ENCODE data around the gene NADSYN1.

NADSYN1 gene

GRCh38 chr11:71426413-71426812 is 26.6 kb upstream of the NADSYN1 start:
- no peaks in the 10 kb centered on the region for H3K27me3 Mint-ChIP-seq
- peaks cover 15% of the 10 kb centered on the region for H3K4me1 Mint-ChIP-seq (ENCODE audit: low read depth)
- DNase-seq, result no peak
- no peaks in the 10 kb centered on the region for H3K9me3 Mint-ChIP-seq
- peak overlapping the region; percentile 26 for H3K27ac Mint-ChIP-seq
- H3K4me3 Mint-ChIP-seq, result no peak overlapping the region
- no peaks in the 10 kb centered on the region for H3K36me3 Mint-ChIP-seq (ENCODE audit: low read depth)

- Mint-ChIP-seq H3K9me3 (no peaks in the 10 kb centered on the region), H3K27ac (no peak overlapping the region), H3K4me1 (ENCODE audit: low read depth) (peaks cover 15% of the 10 kb centered on the region), H3K4me3 (no peak overlapping the region), H3K36me3 (ENCODE audit: low read depth) (peaks cover 1% of the 10 kb centered on the region), H3K27me3 (no peaks in the 10 kb centered on the region)
- no peak for DNase-seq
Measured at GRCh38 chr11:71428861-71429435, 24.1 kb upstream of the NADSYN1 start.

- H3K9me3 Mint-ChIP-seq, result no peaks in the 10 kb centered on the region
- no peak overlapping the region for H3K27ac Mint-ChIP-seq
- no peak for DNase-seq
- no peaks in the 10 kb centered on the region for H3K27me3 Mint-ChIP-seq
- peaks cover 15% of the 10 kb centered on the region for H3K4me1 Mint-ChIP-seq (ENCODE audit: low read depth)
- H3K4me3 Mint-ChIP-seq, result no peak overlapping the region
- peaks cover 9% of the 10 kb centered on the region for H3K36me3 Mint-ChIP-seq (ENCODE audit: low read depth)
Measured at GRCh38 chr11:71429701-71430100, 23.3 kb upstream of the NADSYN1 start.

GRCh38 chr11:71430166-71430565 is 22.8 kb upstream of the NADSYN1 start:
- Mint-ChIP-seq H3K4me3 (no peak overlapping the region), H3K4me1 (ENCODE audit: low read depth) (peaks cover 15% of the 10 kb centered on the region), H3K27ac (no peak overlapping the region), H3K27me3 (no peaks in the 10 kb centered on the region), H3K9me3 (no peaks in the 10 kb centered on the region), H3K36me3 (ENCODE audit: low read depth) (peaks cover 13% of the 10 kb centered on the region)
- DNase-seq, result no peak

GRCh38 chr11:71431271-71431670 is 21.7 kb upstream of the NADSYN1 start:
- no peak for DNase-seq
- peaks cover 24% of the 10 kb centered on the region for H3K36me3 Mint-ChIP-seq (ENCODE audit: low read depth)
- H3K4me1 Mint-ChIP-seq (ENCODE audit: low read depth), result peaks cover 6% of the 10 kb centered on the region
- no peaks in the 10 kb centered on the region for H3K27me3 Mint-ChIP-seq
- no peak overlapping the region for H3K4me3 Mint-ChIP-seq
- H3K27ac Mint-ChIP-seq, result no peak overlapping the region
- no peaks in the 10 kb centered on the region for H3K9me3 Mint-ChIP-seq

GRCh38 chr11:71432761-71433647 is 20.0 kb upstream of the NADSYN1 start:
- no peak overlapping the region for H3K27ac Mint-ChIP-seq
- no peaks in the 10 kb centered on the region for H3K9me3 Mint-ChIP-seq
- H3K4me1 Mint-ChIP-seq (ENCODE audit: low read depth), result no peaks in the 10 kb centered on the region
- no peak overlapping the region for H3K4me3 Mint-ChIP-seq
- no peak for DNase-seq
- no peaks in the 10 kb centered on the region for H3K27me3 Mint-ChIP-seq
- H3K36me3 Mint-ChIP-seq (ENCODE audit: low read depth), result peaks cover 40% of the 10 kb centered on the region

- Mint-ChIP-seq H3K27me3 (no peaks in the 10 kb centered on the region), H3K36me3 (ENCODE audit: low read depth) (peaks cover 48% of the 10 kb centered on the region), H3K4me3 (no peak overlapping the region)
Measured at GRCh38 chr11:71433648-71434450, 19.2 kb upstream of the NADSYN1 start.

GRCh38 chr11:71434576-71435130 is 18.4 kb upstream of the NADSYN1 start:
- Mint-ChIP-seq H3K4me3 (no peak overlapping the region), H3K9me3 (no peaks in the 10 kb centered on the region), H3K4me1 (ENCODE audit: low read depth) (no peaks in the 10 kb centered on the region), H3K36me3 (ENCODE audit: low read depth) (peaks cover 56% of the 10 kb centered on the region), H3K27me3 (no peaks in the 10 kb centered on the region), H3K27ac (no peak overlapping the region)
- no peak for DNase-seq

More at GRCh38 chr11:71433648-71434450, 19.2 kb upstream of the NADSYN1 start:
- no peaks in the 10 kb centered on the region for H3K4me1 Mint-ChIP-seq (ENCODE audit: low read depth)
- DNase-seq, result peak; percentile 3
- no peaks in the 10 kb centered on the region for H3K9me3 Mint-ChIP-seq
- H3K27ac Mint-ChIP-seq, result no peak overlapping the region

- Mint-ChIP-seq H3K36me3 (ENCODE audit: low read depth) (peaks cover 63% of the 10 kb centered on the region), H3K27me3 (no peaks in the 10 kb centered on the region), H3K9me3 (no peaks in the 10 kb centered on the region), H3K27ac (no peak overlapping the region), H3K4me1 (ENCODE audit: low read depth) (no peaks in the 10 kb centered on the region), H3K4me3 (no peak overlapping the region)
- DNase-seq, result no peak
Measured at GRCh38 chr11:71435278-71435951, 17.6 kb upstream of the NADSYN1 start.

- H3K36me3 Mint-ChIP-seq (ENCODE audit: low read depth), result peaks cover 75% of the 10 kb centered on the region
- DNase-seq, result no peak
- H3K4me3 Mint-ChIP-seq, result no peak overlapping the region
- no peaks in the 10 kb centered on the region for H3K4me1 Mint-ChIP-seq (ENCODE audit: low read depth)
- no peak overlapping the region for H3K27ac Mint-ChIP-seq
- H3K27me3 Mint-ChIP-seq, result no peaks in the 10 kb centered on the region
- no peaks in the 10 kb centered on the region for H3K9me3 Mint-ChIP-seq
Measured at GRCh38 chr11:71436861-71437260, 16.1 kb upstream of the NADSYN1 start.

- Mint-ChIP-seq H3K36me3 (ENCODE audit: low read depth) (peaks cover 80% of the 10 kb centered on the region), H3K9me3 (no peaks in the 10 kb centered on the region), H3K4me1 (ENCODE audit: low read depth) (no peaks in the 10 kb centered on the region), H3K4me3 (no peak overlapping the region), H3K27me3 (no peaks in the 10 kb centered on the region), H3K27ac (no peak overlapping the region)
- DNase-seq, result no peak
Measured at GRCh38 chr11:71437399-71437798, 15.6 kb upstream of the NADSYN1 start.

- Mint-ChIP-seq H3K9me3 (no peaks in the 10 kb centered on the region), H3K36me3 (ENCODE audit: low read depth) (peaks cover 84% of the 10 kb centered on the region), H3K4me1 (ENCODE audit: low read depth) (no peaks in the 10 kb centered on the region), H3K4me3 (no peak overlapping the region), H3K27ac (no peak overlapping the region), H3K27me3 (no peaks in the 10 kb centered on the region)
- no peak for DNase-seq
Measured at GRCh38 chr11:71437879-71438278, 15.1 kb upstream of the NADSYN1 start.

- Mint-ChIP-seq H3K4me3 (no peak overlapping the region), H3K27me3 (no peaks in the 10 kb centered on the region), H3K9me3 (no peaks in the 10 kb centered on the region), H3K27ac (no peak overlapping the region), H3K36me3 (ENCODE audit: low read depth) (peaks cover 92% of the 10 kb centered on the region), H3K4me1 (ENCODE audit: low read depth) (no peaks in the 10 kb centered on the region)
- no peak for DNase-seq
Measured at GRCh38 chr11:71438650-71439049, 14.4 kb upstream of the NADSYN1 start.

All from activated T-cell treated with anti-CD3 and anti-CD28 coated beads, Interleukin-2, amount 50 U/mL, for 24 hours (primary cell).